Left lung (tissue), 10 donors: ENCODE results near the gene EPB41. TPM values are rescaled to one million over a fixed set of nuclear protein-coding genes. Genes with fewer than 3 reads are reported as not detected.
"Not testable (repeated sequence)": the region's sequence is repeated elsewhere in the genome, so short reads cannot be mapped to it uniquely, and the experiment has no call there.

Experiments
- ATAC-seq: fragments of 200-7000 bp; cut with Tn5 transposase; one replicate; pipeline ENCODE4 v1.9.1; 2020; ENCODE audit warnings: moderate library complexity
- DNase-seq, 4 donors: peaks; one replicate each; pipeline ENCODE4 v3.0.0-alpha.2; 2013 to 2020
- H3K27ac ChIP-seq, 2 donors: fragments of 200-600 bp; sonication (generic) in 1 of 2; one replicate each; pipeline versions ENCODE4 v1.5.0 to v1.8.0; 2020 to 2021
- H3K27me3 ChIP-seq, 2 donors: fragments of 200-600 bp; sonication (generic) in 1 of 2; one replicate each; pipeline versions ENCODE4 v1.5.0 to v1.8.0; 2020 to 2021
- H3K36me3 ChIP-seq, 2 donors: fragments of 200-600 bp; sonication (generic) in 1 of 2; one replicate each; pipeline versions ENCODE4 v1.5.0 to v1.8.0; 2020 to 2021
- H3K4me1 ChIP-seq, 2 donors: fragments of 200-600 bp; one replicate each; pipeline ENCODE4 v1.8.0; 2021
- H3K4me3 ChIP-seq, 2 donors: fragments of 200-600 bp; sonication (generic) in 1 of 2; one replicate each; pipeline versions ENCODE4 v1.5.0 to v1.8.0; 2020 to 2021; ENCODE audit warnings: mild to moderate bottlenecking in 1 of 2
- H3K9me3 ChIP-seq, 2 donors: fragments of 200-600 bp; sonication (generic) in 1 of 2; one replicate each; pipeline versions ENCODE4 v1.5.0 to v1.8.0; 2020 to 2021
- CTCF ChIP-seq, 2 donors: fragments of 200-600 bp; sonication (generic) in 1 of 2; IDR thresholded peaks; one replicate each; pipeline versions ENCODE4 v1.5.0 to v1.8.0; 2021; ENCODE audit warnings: antibody characterized with exemption in 2 of 2
- intact Hi-C, 2 donors: fragments of 100-400 bp; cut with DNase I; formaldehyde crosslinking; loops; one replicate each; pipeline versions ENCODE4 v1.11.2 to v1.14.2; 2022
- polyA plus RNA-seq, 6 donors: library from polyadenylated mRNA; unstranded; fragments of 120-200 nt; gene quantifications; one replicate each; pipeline ENCODE4 v1.2.1, GENCODE V29; 2013; ENCODE audit not compliant: insufficient read length in 6 of 6
- total RNA-seq, 2 donors: library from RNA; stranded (reverse); fragmentation: NEBNext Ultra II Directional; extraction: Animal tissue kit (Norgen Biotek cat#: 25700); gene quantifications; one replicate each; pipeline ENCODE4 v1.2.1, GENCODE V29; 2021
- donor health status: DM: no; HTN: yes; CAD: no.
- donor health status: DM: no; HTN: no; CAD: no.

EPB41 gene
- total and polyA plus RNA-seq, 8 donors, result 41.4 to 56.1 (median 45.7) TPM

GRCh38 chr1:28936094-28936493 lies 21.7 kb downstream of the EPB41 start:
- Histone ChIP-seq H3K27me3 (no peaks in the 10 kb centered on the region), H3K27ac (no peak overlapping the region), H3K36me3 (no peaks in the 10 kb centered on the region), H3K4me1 (no peaks in the 10 kb centered on the region), H3K9me3 (no peaks in the 10 kb centered on the region), H3K4me3 (no peak overlapping the region)
- ATAC-seq (no peak), DNase-seq (no peak)
- TF ChIP-seq CTCF (IDR thresholded peaks at IDR 0.05), result no peak
- intact Hi-C loops, result no loop called here

- Histone ChIP-seq H3K27me3 (no peaks in the 10 kb centered on the region), H3K27ac (no peak overlapping the region), H3K4me1 (no peaks in the 10 kb centered on the region), H3K9me3 (no peaks in the 10 kb centered on the region), H3K36me3 (no peaks in the 10 kb centered on the region), H3K4me3 (no peak overlapping the region)
- no peak for TF ChIP-seq CTCF (IDR thresholded peaks at IDR 0.05)
- DNase-seq (no peak), ATAC-seq (no peak)
- intact Hi-C loops, result no loop called here
Measured at GRCh38 chr1:28936528-28936927, 22.2 kb downstream of the EPB41 start.

- DNase-seq, H3K4me3 ChIP-seq, intact Hi-C loops, H3K27me3 ChIP-seq, H3K27ac ChIP-seq, H3K36me3 ChIP-seq, H3K9me3 ChIP-seq, ATAC-seq, H3K4me1 ChIP-seq: not testable (repeated sequence)
Measured at GRCh38 chr1:28943581-28943980, 29.2 kb downstream of the EPB41 start.

GRCh38 chr1:28950006-28950405 lies 35.6 kb downstream of the EPB41 start:
- no peak for TF ChIP-seq CTCF (IDR thresholded peaks at IDR 0.05)
- H3K27me3 ChIP-seq, result no peaks in the 10 kb centered on the region
- no peaks in the 10 kb centered on the region for H3K9me3 ChIP-seq
- ATAC-seq, result no peak
- no peaks in the 10 kb centered on the region for H3K4me1 ChIP-seq
- H3K36me3 ChIP-seq, result no peaks in the 10 kb centered on the region
- DNase-seq, result no peak
- intact Hi-C loops, result no loop called here
- no peak overlapping the region for H3K4me3 ChIP-seq
- no peak overlapping the region for H3K27ac ChIP-seq

GRCh38 chr1:28950449-28950848 lies 36.1 kb downstream of the EPB41 start:
- no peak overlapping the region for H3K4me3 ChIP-seq
- no peaks in the 10 kb centered on the region for H3K27me3 ChIP-seq
- H3K4me1 ChIP-seq, result no peaks in the 10 kb centered on the region
- no peak for DNase-seq
- no peak for ATAC-seq
- TF ChIP-seq CTCF (IDR thresholded peaks at IDR 0.05), result no peak
- no peaks in the 10 kb centered on the region for H3K9me3 ChIP-seq
- intact Hi-C loops, result no loop called here
- no peak overlapping the region for H3K27ac ChIP-seq
- no peaks in the 10 kb centered on the region for H3K36me3 ChIP-seq

GRCh38 chr1:28954126-28954726 lies 39.9 kb downstream of the EPB41 start:
- H3K9me3 ChIP-seq, result no peaks in the 10 kb centered on the region
- H3K36me3 ChIP-seq, result no peaks in the 10 kb centered on the region
- H3K27me3 ChIP-seq, result no peaks in the 10 kb centered on the region
- no peak overlapping the region for H3K27ac ChIP-seq
- DNase-seq, result no peak
- intact Hi-C loops, result no loop called here
- no peaks in the 10 kb centered on the region for H3K4me1 ChIP-seq
- no peak for TF ChIP-seq CTCF (IDR thresholded peaks at IDR 0.05)
- no peak overlapping the region for H3K4me3 ChIP-seq
- ATAC-seq, result no peak
